ENCODE results near the gene BAK1. TPM values are rescaled to one million over a fixed set of nuclear protein-coding genes. Genes with fewer than 3 reads are reported as not detected.

Gene BAK1
- total RNA-seq: 10 to 100 TPM in 2 of 6 experiments, 1 to 10 TPM in 4; 4.4 to 11.4 (median 6.5) TPM
- long read RNA-seq: 0 reads

DNA sequence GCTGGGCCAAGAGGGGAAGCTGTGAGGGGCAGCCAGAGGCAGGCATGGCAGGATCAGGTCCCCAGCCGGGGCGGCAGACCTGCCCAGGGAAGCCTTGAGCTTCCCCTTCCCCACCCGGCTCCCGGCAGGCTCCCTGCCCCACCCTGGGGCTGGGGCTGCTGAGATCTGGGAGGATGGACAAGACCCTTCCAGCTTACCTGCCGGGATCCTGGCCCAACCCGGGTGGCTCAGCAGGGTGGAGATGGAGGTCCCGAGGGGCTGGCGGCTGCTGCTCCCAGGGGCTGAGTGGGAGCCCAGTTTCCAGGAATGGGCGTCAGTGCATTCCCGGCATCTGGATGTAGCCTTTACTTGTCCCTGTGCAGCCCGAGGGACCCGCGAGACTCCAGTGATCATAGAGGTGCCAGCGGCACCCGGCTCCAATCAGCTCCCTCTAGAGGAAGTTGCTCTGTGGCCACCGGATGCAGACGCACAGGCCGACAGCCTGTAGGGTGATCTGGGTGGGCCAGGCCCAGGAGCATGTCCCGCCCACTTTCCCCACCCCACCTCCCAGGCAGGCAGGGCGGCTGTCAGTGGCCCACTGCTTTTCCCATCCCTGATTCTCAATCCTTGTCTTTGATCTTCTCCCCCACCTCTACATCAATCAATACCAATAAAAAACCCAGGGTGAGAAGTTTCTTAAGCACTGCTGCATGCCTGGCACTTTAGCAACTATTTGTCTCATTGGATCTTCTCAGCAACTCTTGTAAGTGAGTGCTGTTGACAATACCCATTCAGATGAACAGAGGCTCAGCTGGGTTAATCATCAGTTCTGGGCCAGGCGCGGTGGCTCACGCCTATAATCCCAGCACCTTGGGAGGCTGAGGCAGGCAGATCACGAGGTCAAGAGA is at the start of gene BAK1:
TSS of gene BAK1 (minus strand) at position 449 of the 887 bp plus-strand sequence. CDS start 2,672 bp downstream, outside the sequence.
- peak; percentile 80 for TF ChIP-seq POLR2A (IDR thresholded peaks at IDR 0.05)
- TF ChIP-seq, protein P1, sequence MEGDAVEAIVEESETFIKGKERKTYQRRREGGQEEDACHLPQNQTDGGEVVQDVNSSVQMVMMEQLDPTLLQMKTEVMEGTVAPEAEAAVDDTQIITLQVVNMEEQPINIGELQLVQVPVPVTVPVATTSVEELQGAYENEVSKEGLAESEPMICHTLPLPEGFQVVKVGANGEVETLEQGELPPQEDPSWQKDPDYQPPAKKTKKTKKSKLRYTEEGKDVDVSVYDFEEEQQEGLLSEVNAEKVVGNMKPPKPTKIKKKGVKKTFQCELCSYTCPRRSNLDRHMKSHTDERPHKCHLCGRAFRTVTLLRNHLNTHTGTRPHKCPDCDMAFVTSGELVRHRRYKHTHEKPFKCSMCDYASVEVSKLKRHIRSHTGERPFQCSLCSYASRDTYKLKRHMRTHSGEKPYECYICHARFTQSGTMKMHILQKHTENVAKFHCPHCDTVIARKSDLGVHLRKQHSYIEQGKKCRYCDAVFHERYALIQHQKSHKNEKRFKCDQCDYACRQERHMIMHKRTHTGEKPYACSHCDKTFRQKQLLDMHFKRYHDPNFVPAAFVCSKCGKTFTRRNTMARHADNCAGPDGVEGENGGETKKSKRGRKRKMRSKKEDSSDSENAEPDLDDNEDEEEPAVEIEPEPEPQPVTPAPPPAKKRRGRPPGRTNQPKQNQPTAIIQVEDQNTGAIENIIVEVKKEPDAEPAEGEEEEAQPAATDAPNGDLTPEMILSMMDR (IDR thresholded peaks at IDR 0.05): peak; percentile 39 to 68 (median 56)
- WGBS (ENCODE audit: insufficient coverage, low coverage, low lambda C conversion rate, missing lambda C conversion rate): 6% methylated on average over 11 of the region's 24 CpGs
- peak within 1 kb of the TSS; percentile 64 to 83 (median 73) for H3K27ac ChIP-seq
- DNase-seq (peak; percentile 86 to 91 (median 91)), ATAC-seq (peak; percentile 94 to 97 (median 95))
- no peaks in the 10 kb centered on the region for H3K9me3 ChIP-seq
- intact Hi-C loops (cut with DNase I): loop anchor here in 1 of 2 donors (10.0 kb wide), 1 partner anchor 185 kb away; no protein-coding TSS in a partner anchor
- H3K4me3 ChIP-seq: peak within 1 kb of the TSS; percentile 81 to 84 (median 82)
- peaks cover 0 to 6% (median 2%) of the 10 kb centered on the region in 4 donors for H3K36me3 ChIP-seq
- H3K4me1 ChIP-seq: peaks cover 0 to 9% (median 0%) of the 10 kb centered on the region in 4 donors
- H3K27me3 ChIP-seq: no peaks in the 10 kb centered on the region

DNA sequence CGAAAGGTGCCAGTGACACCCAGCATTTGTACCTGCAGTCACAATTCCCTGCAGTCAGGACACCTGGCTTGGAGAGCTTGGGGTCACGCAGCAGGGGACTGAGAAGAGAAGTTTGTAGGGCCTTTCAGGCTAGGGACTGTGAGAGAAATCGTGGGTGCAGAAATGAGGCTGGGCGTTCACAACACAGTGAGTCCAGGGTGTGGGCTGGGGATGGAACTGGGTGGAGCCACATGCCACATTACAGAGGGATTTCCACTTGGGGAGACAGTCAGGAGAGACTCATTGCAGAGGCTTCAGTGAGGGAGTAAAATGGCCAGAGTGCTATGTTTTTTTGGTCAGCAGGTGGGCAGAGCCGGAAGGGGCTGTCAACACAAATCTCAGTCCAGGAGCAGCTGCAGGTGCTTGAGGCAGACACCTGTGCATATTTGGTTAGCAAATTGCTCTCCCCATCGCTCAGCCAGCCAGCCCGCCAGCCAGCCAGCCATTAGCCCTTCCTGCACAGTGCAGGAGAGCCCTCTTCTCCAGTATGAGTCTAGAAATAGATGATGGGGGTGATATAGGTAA is 48.4 kb upstream of the BAK1 start:
- ATAC-seq (no peak), DNase-seq (no peak)
- Histone ChIP-seq H3K36me3 (no peaks in the 10 kb centered on the region), H3K4me3 (no peak overlapping the region), H3K27me3 (peaks cover 0 to 5% of the 10 kb centered on the region in 2 donors), H3K9me3 (no peaks in the 10 kb centered on the region), H3K4me1 (no peaks in the 10 kb centered on the region), H3K27ac (no peak overlapping the region)
- 70% methylated on average over 2 of the region's 7 CpGs for WGBS (ENCODE audit: insufficient coverage, low coverage, low lambda C conversion rate, missing lambda C conversion rate)
- TF ChIP-seq, protein P1 (IDR thresholded peaks at IDR 0.05): no peak
- TF ChIP-seq POLR2A (IDR thresholded peaks at IDR 0.05): no peak
- intact Hi-C loops (cut with DNase I): no loop called here

DNA sequence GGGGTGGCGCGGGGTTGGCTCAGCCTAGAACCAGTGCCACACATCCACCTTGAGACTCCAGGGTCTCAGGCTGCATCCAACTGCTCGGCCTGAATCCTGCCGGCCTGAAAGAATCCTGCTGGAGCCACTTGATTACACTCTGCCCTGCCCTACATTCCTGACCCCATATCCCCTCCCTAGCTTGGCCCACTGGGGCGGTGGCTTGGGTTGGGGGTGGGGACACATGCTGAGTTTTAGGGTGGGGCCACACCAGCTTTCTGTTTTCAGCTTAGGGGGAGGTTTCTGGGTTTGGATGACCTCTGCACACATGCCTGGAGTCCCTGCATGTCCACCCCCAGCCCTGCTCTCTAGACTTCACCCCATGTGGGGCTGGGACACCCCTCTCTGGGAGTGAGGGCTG is 47.8 kb upstream of the BAK1 start:
- H3K4me1 ChIP-seq: no peaks in the 10 kb centered on the region
- TF ChIP-seq, protein P1 (IDR thresholded peaks at IDR 0.05): no peak
- TF ChIP-seq POLR2A (IDR thresholded peaks at IDR 0.05): no peak
- DNase-seq (no peak), ATAC-seq (no peak)
- H3K9me3 ChIP-seq: no peaks in the 10 kb centered on the region
- H3K36me3 ChIP-seq: no peaks in the 10 kb centered on the region
- H3K4me3 ChIP-seq: no peak overlapping the region
- intact Hi-C loops (cut with DNase I): no loop called here
- H3K27ac ChIP-seq: no peak overlapping the region
- H3K27me3 ChIP-seq: peaks cover 0 to under 1% of the 10 kb centered on the region in 2 donors
- 79% methylated on average over 2 of the region's 5 CpGs for WGBS (ENCODE audit: insufficient coverage, low coverage, low lambda C conversion rate, missing lambda C conversion rate)

DNA sequence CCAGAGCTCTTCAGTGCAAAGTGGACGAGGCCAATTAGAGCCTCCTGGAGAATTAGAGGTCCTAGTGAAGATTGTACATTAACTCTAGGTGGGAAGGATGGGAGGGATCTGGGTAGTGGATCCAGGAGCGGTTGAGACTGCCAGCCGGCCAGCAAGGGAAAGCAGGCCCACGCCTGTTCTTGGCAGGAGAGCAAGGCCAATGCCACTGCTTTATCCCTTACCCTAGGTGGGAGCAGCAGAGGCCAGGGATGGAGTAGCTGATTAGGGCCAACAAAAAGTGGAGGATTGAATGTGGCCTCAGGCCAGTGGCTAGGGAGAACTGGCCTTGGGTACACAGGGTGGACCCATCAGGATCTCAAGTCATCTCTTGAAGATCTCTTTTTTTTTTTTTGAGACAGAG is 44.8 kb upstream of the BAK1 start:
- Histone ChIP-seq H3K4me1 (peaks cover 0 to 11% (median 0%) of the 10 kb centered on the region in 4 donors), H3K27me3 (no peaks in the 10 kb centered on the region), H3K36me3 (no peaks in the 10 kb centered on the region), H3K27ac (no peak overlapping the region), H3K4me3 (no peak overlapping the region), H3K9me3 (no peaks in the 10 kb centered on the region)
- no peak for DNase-seq
- ATAC-seq: no peak
- TF ChIP-seq POLR2A (IDR thresholded peaks at IDR 0.05): no peak
- TF ChIP-seq, protein P1 (IDR thresholded peaks at IDR 0.05): no peak
- intact Hi-C loops (cut with DNase I): no loop called here
- WGBS (ENCODE audit: insufficient coverage, low coverage, low lambda C conversion rate, missing lambda C conversion rate): no CpG with 5 or more reads among the region's 4 CpGs
